Natural killer cell treated with Interleukin-12 subunit alpha and Interleukin-12 subunit beta and Interleukin-15 and Interleukin-18, amount 100 ng/mL, for 72 hours (primary cell): Measurements from ENCODE around the gene BTNL8. TPM values are rescaled to one million over a fixed set of nuclear protein-coding genes. Genes with fewer than 3 reads are reported as not detected.

Source experiments
- ATAC-seq, 2 donors: fragments of 150-1000 bp; cut with Tn5 transposase in 1 of 2; sonication (Bioruptor Pico), chemical (Tn5 transposase) in 1 of 2; 2 replicates each; pipeline ENCODE4 v1.10.0; 2021
- DNase-seq: peaks from one replicate; pipeline ENCODE4 v3.0.0; 2022; ENCODE audit warnings: low spot score
- H3K27ac Mint-ChIP-seq, 2 donors: 1 replicate in 1 of 2; 2 replicates in 1 of 2; pipeline ENCODE4 v1.8.0; 2022; ENCODE audit warnings: mixed read lengths in 2 of 2, mild to moderate bottlenecking in 1 of 2, moderate library complexity in 1 of 2
- H3K27me3 Mint-ChIP-seq, 2 donors: 1 replicate in 1 of 2; 2 replicates in 1 of 2; pipeline ENCODE4 v1.8.0; 2022; ENCODE audit warnings: mixed read lengths in 2 of 2
- H3K36me3 Mint-ChIP-seq: one replicate; pipeline ENCODE4 v1.8.0; 2022; ENCODE audit warnings: mixed read lengths
- H3K4me1 Mint-ChIP-seq, 2 donors: 1 replicate in 1 of 2; 2 replicates in 1 of 2; pipeline ENCODE4 v1.8.0; 2022; ENCODE audit warnings: low read depth in 2 of 2, mixed read lengths in 2 of 2, mild to moderate bottlenecking in 1 of 2
- H3K4me3 Mint-ChIP-seq: one replicate; pipeline ENCODE4 v1.8.0; 2022; ENCODE audit warnings: mixed read lengths
- H3K9me3 Mint-ChIP-seq: 2 replicates; pipeline ENCODE4 v1.8.0; 2022; ENCODE audit warnings: mixed read lengths
- total RNA-seq, 2 donors: library from RNA; stranded (reverse); gene quantifications; one replicate each; pipeline ENCODE4 v1.2.3, GENCODE V29; 2022

Gene BTNL8
- total RNA-seq, 2 donors from 2014 or later: not detected

DNA sequence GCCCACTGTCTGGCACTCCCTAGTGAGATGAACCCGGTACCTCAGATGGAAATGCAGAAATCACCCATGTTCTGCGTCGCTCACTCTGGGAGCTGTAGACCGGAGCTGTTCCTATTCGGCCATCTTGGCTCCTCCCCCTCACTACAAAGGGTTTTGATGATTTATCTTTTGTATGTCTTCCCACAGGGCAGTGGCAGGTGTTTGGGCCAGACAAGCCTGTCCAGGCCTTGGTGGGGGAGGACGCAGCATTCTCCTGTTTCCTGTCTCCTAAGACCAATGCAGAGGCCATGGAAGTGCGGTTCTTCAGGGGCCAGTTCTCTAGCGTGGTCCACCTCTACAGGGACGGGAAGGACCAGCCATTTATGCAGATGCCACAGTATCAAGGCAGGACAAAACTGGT, 9.4 kb downstream of the BTNL8 start:
- no peak for ATAC-seq
- no peaks in the 10 kb centered on the region for H3K4me1 Mint-ChIP-seq

DNA sequence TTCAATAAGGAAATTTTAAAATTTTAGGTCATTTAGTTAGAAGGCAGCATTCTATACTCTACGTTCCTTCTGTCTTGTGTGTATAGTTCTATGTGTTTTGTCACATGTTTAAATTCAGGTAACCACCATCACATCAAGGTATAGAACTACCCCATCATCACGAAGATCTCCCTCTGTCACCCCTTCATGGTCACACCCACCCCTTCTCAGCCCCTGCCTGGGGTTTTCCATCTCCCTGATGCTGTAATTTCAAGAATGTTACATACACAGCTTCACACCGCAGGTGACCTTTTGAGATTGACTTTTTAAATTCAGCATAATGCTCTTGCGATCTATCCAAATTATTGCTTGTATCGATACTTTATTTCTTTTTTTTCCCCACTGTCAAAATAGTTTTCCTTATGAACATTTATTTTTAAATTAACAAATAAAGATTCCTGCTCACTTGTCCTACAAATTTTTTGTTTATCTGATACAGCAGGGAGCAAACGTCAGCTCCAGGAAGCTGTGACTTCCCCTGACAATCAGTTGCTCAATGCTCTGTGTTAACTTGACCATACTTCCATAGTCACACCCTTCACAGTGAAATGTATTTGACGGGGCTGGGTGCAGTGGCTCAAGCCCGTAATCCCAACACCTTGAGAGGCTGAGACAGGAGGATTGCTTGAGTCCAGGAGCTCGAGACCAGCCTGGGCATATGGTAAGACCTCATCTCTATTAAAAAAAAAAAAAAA, 10.2 kb downstream of the BTNL8 start:
- Mint-ChIP-seq H3K4me1 (no peaks in the 10 kb centered on the region), H3K4me3 (no peak overlapping the region), H3K9me3 (no peaks in the 10 kb centered on the region), H3K27me3 (peaks cover 19 to 20% of the 10 kb centered on the region in 2 donors), H3K27ac (no peak overlapping the region), H3K36me3 (no peaks in the 10 kb centered on the region)
- DNase-seq (no peak), ATAC-seq (no peak)

More for the DNA sequence above, 9.4 kb downstream of the BTNL8 start:
- Mint-ChIP-seq H3K27me3 (peaks cover 19 to 20% of the 10 kb centered on the region in 2 donors), H3K27ac (no peak overlapping the region), H3K36me3 (no peaks in the 10 kb centered on the region), H3K9me3 (no peaks in the 10 kb centered on the region), H3K4me3 (no peak overlapping the region)
- DNase-seq: no peak

DNA sequence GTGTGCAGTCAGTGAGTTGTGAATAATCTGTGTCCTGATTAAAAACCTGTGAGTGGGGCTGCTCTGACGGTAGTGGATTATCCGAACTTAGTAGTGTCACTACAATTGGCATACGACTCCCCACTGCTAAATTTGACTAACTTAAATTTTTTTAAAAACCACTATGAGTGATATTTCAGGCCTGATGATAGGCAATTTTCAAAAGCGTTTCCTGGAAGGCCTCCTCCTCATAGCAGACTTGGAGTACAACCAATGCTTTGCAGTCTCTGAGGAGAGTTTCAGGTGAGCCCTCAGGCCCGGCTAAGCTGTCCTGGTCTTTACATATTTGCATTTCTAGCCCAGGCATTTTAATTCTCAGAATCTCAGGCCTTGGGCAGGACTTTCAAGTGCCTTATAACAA, 10.8 kb downstream of the BTNL8 start:
- DNase-seq: no peak
- Mint-ChIP-seq H3K27me3 (peaks cover 19 to 20% of the 10 kb centered on the region in 2 donors), H3K27ac (no peak overlapping the region), H3K9me3 (no peaks in the 10 kb centered on the region), H3K36me3 (no peaks in the 10 kb centered on the region), H3K4me1 (no peaks in the 10 kb centered on the region), H3K4me3 (no peak overlapping the region)
- ATAC-seq: no peak

DNA sequence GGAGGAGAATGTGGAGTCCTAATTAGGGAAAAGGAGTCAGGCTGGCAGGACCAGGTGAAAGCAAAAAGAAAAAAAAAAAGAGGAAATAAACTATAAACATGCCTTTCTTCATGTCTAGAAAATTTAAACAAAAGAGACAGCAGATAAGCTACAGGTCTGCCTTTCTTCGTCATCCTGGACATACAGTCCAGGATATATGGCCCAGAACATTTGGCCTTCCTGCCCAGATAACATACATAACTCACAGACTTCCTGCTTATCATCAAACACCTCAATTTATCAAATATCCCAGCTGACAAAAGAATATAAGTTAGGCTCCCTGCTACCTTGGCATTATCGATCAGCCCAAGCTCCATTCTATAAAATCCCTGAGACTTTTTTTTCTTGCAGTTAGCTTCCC, 11.2 kb downstream of the BTNL8 start:
- Mint-ChIP-seq H3K9me3 (no peaks in the 10 kb centered on the region), H3K36me3 (no peaks in the 10 kb centered on the region), H3K27ac (no peak overlapping the region), H3K4me1 (no peaks in the 10 kb centered on the region), H3K4me3 (no peak overlapping the region), H3K27me3 (peaks cover 20 to 21% of the 10 kb centered on the region in 2 donors)
- DNase-seq (no peak), ATAC-seq (no peak)

DNA sequence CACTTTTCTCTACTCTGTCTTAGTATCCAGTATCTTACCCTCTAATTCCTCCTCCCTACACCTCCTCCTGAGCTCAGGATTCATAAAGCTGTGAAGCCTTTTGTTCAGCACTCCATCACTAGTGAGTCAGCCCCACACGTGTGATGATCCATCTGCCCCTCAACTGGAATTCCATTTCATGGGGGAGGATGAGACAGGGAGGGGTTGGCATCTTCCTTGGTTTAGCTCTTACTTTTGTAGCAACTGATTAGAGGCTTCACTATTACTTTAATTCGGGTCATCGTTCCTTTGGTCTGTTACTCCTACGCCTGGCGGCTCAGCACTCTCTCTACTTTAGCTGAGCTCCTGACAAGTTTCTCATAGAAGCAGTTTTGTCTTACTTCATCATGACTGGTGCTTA, 11.8 kb downstream of the BTNL8 start:
- Mint-ChIP-seq H3K9me3 (no peaks in the 10 kb centered on the region), H3K27me3 (peaks cover 25 to 26% of the 10 kb centered on the region in 2 donors), H3K27ac (no peak overlapping the region), H3K4me1 (no peaks in the 10 kb centered on the region), H3K4me3 (no peak overlapping the region), H3K36me3 (no peaks in the 10 kb centered on the region)
- DNase-seq (no peak), ATAC-seq (no peak)

DNA sequence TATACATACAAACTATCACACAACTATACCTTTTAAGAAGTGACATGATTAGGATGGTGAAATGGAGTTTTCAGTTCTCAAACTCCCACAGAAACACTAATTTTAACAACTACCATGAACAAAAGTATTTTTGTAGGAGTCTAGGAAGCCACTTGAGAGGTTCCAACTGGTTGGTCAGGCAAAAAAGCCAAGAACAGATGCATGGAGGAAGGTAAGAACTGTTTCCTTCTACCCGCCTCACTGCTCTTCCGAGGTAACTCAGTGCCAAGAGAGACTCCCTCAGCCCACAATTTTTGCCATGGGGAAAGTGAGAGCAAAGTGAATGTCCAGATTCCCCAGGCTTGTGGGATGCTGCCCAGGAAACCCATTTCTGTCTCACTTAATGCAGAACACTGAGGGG, 15.7 kb downstream of the BTNL8 start:
- Mint-ChIP-seq H3K4me3 (no peak overlapping the region), H3K4me1 (no peaks in the 10 kb centered on the region)

DNA sequence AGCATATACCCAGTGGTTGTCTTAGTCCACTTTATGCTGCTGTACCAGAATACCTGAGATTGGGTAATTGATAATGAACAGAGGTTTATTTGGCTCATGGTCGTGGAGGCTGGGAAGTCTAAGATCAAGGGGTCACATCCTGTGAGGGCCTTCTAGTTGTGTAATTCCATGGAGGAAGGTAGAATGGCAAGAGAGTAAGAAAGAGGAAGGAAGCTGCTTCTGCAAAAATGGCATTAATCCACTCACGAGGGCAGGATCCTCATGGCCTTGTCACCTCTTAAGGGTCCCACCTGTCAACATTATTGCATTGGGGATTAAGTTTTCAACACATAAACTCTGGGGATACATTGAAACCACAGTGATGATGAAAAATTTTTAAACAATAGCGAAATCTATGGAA, 17.0 kb downstream of the BTNL8 start:
- Mint-ChIP-seq H3K27me3 (peaks cover 21 to 39% of the 10 kb centered on the region in 2 donors), H3K4me3 (no peak overlapping the region), H3K4me1 (no peaks in the 10 kb centered on the region), H3K36me3 (no peaks in the 10 kb centered on the region), H3K27ac (no peak overlapping the region), H3K9me3 (no peaks in the 10 kb centered on the region)
- DNase-seq (no peak), ATAC-seq (no peak)

More for the DNA sequence above, 15.7 kb downstream of the BTNL8 start:
- H3K9me3 Mint-ChIP-seq: no peaks in the 10 kb centered on the region
- peaks cover 26 to 39% of the 10 kb centered on the region in 2 donors for H3K27me3 Mint-ChIP-seq
- DNase-seq: no peak
- no peaks in the 10 kb centered on the region for H3K36me3 Mint-ChIP-seq
- ATAC-seq: no peak
- no peak overlapping the region for H3K27ac Mint-ChIP-seq

DNA sequence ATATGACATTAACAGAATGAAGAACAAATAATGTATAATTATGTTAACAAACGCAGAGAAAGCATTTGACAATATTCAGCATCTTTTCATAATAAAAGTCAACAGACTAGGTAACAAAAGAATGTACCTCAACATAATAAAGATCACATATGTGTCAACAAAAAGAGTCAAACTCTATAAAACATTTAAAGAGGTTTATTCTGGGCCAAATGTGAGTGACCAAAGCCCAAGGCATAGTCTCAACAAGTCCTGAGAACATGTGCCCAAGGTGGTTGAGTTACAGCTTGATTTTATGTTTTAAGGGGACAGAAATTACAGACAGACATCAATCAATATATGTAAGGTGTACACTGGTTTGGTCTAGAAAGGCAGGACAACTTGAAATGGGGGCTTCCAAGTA, 19.4 kb downstream of the BTNL8 start:
- no peak for ATAC-seq
- Mint-ChIP-seq H3K36me3 (peaks cover 9% of the 10 kb centered on the region), H3K4me3 (no peak overlapping the region), H3K4me1 (no peaks in the 10 kb centered on the region), H3K27me3 (peaks cover 23 to 43% of the 10 kb centered on the region in 2 donors), H3K9me3 (peaks cover 10% of the 10 kb centered on the region), H3K27ac (no peak overlapping the region)
- DNase-seq: no peak

DNA sequence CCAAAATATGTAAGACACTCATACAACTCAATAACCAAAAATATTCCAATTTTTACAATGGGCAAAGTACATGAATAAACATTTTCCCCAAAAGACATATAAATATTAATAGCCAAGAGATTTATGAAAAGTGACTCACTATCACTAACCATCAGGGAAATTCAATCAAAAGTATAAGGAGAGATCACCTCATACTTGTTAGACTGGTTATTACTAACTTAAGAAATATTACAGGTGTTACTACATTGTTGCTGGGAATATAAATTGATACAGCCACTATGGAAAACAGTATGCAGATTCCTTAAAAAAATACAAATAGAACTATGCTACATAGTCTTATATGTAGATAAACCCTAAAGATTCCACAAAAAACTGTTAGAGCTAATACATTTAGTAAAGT, 21.8 kb downstream of the BTNL8 start:
- no peaks in the 10 kb centered on the region for H3K4me1 Mint-ChIP-seq
- H3K27ac Mint-ChIP-seq: no peak overlapping the region
- ATAC-seq: no peak
- no peak for DNase-seq
- peaks cover 14% of the 10 kb centered on the region for H3K9me3 Mint-ChIP-seq
- peaks cover 28 to 53% of the 10 kb centered on the region in 2 donors for H3K27me3 Mint-ChIP-seq
- no peak overlapping the region for H3K4me3 Mint-ChIP-seq
- peaks cover 19% of the 10 kb centered on the region for H3K36me3 Mint-ChIP-seq

DNA sequence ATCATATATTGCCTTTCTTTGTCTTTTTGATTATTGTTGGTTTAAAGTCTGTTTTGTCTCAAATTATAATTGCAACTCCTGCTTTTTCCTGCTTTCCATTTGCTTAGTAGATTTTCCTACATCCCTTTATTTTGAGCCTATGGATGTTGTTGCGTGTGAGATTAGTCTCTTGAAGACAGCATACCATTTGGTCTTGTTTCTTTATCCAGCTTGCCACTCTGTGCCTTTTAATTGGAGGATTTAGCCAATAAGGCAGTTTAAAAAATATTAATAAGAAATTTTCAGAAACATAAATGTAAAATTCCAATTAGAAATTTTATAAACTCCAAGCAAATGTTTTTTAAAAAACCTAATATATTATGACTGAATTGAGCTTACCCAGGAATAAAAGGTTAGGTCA, 24.0 kb downstream of the BTNL8 start:
- peaks cover 37 to 57% of the 10 kb centered on the region in 2 donors for H3K27me3 Mint-ChIP-seq
- ATAC-seq: no peak
- H3K4me1 Mint-ChIP-seq: no peaks in the 10 kb centered on the region
- H3K4me3 Mint-ChIP-seq: no peak overlapping the region
- peaks cover 14% of the 10 kb centered on the region for H3K9me3 Mint-ChIP-seq
- H3K27ac Mint-ChIP-seq: no peak overlapping the region
- no peak for DNase-seq
- H3K36me3 Mint-ChIP-seq: peaks cover 25% of the 10 kb centered on the region

DNA sequence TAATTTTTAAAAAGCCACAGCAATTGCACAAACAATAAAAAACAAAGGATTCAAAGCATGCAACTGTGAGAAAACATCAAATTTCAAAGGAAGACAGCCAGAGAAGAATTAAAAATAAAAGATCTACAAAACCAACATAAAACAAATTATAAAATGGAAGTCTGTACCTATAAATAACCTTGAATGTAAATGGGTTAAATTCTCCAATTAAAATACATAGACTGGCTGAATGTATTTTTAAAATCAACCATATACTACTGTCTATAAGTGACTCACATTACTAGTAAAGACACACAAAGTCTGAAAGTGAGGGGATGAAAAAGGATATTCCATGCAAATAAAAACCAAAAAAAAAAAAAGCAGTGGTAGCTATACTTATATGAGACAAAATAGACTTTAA, 33.7 kb downstream of the BTNL8 start:
- no peaks in the 10 kb centered on the region for H3K4me1 Mint-ChIP-seq
- H3K27ac Mint-ChIP-seq: no peak overlapping the region
- DNase-seq: no peak
- peaks cover 7% of the 10 kb centered on the region for H3K36me3 Mint-ChIP-seq
- H3K27me3 Mint-ChIP-seq: peaks cover 21 to 48% of the 10 kb centered on the region in 2 donors
- ATAC-seq: no peak
- no peaks in the 10 kb centered on the region for H3K9me3 Mint-ChIP-seq
- H3K4me3 Mint-ChIP-seq: no peak overlapping the region

DNA sequence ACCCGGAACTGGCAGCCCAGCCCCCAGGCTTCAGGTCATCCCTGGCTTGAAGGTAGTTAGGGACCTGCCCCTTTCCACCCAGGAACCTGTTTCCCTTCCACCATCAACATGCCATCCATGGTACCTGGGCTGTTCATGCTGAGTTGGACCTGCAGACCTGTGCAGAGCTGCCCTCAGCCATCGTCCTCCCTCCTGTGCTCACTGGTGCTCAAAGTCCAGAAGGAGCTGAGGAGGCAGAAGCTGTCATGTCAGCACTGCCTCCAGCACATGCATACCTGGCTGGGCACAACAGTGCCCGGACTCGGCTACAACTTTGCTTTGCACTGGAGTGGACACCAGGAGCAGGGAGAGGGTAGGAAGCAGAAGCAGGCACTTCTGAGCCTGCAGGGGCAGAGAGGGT, 36.2 kb downstream of the BTNL8 start:
- no peak overlapping the region for H3K4me3 Mint-ChIP-seq
- H3K9me3 Mint-ChIP-seq: peaks cover 6% of the 10 kb centered on the region
- no peak overlapping the region for H3K27ac Mint-ChIP-seq
- ATAC-seq: peak in 1 of 2 donors; percentile 50
- H3K4me1 Mint-ChIP-seq: no peaks in the 10 kb centered on the region
- peaks cover 23 to 43% of the 10 kb centered on the region in 2 donors for H3K27me3 Mint-ChIP-seq
- H3K36me3 Mint-ChIP-seq: peaks cover 18% of the 10 kb centered on the region
- DNase-seq: no peak

DNA sequence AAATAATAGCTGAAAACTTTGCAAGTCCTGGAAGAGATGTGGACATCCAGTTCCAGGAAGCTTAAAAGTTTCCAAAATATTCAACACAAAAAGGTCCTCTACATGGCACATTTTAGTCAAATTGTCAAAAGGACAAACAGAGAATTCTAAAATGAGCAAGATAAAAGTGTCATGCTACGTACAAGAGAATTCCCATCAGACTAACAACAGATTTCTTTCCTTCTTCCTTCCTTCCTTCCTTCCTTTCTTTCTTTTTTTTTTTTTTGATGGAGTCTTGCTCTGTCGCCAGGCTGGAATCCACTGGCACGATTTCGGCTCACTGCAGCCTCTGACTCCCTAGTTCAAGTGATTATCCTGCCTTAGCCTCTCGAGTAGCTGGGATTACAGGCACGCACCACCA, 39.3 kb downstream of the BTNL8 start:
- peaks cover 30 to 52% of the 10 kb centered on the region in 2 donors for H3K27me3 Mint-ChIP-seq
- no peak for ATAC-seq
- no peak for DNase-seq
- no peak overlapping the region for H3K27ac Mint-ChIP-seq
- no peak overlapping the region for H3K4me3 Mint-ChIP-seq
- no peaks in the 10 kb centered on the region for H3K4me1 Mint-ChIP-seq
- peaks cover 6% of the 10 kb centered on the region for H3K9me3 Mint-ChIP-seq
- peaks cover 18% of the 10 kb centered on the region for H3K36me3 Mint-ChIP-seq

DNA sequence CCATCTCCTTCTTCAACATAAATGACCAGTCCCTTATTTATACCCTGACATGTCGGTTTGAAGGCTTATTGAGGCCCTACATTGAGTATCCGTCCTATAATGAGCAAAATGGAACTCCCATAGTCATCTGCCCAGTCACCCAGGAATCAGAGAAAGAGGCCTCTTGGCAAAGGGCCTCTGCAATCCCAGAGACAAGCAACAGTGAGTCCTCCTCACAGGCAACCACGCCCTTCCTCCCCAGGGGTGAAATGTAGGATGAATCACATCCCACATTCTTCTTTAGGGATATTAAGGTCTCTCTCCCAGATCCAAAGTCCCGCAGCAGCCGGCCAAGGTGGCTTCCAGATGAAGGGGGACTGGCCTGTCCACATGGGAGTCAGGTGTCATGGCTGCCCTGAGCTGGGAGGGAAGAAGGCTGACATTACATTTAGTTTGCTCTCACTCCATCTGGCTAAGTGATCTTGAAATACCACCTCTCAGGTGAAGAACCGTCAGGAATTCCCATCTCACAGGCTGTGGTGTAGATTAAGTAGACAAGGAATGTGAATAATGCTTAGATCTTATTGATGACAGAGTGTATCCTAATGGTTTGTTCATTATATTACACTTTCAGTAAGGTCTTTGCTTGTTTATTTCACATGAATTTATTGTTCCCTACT, 51.5 kb downstream of the BTNL8 start:
- Mint-ChIP-seq H3K4me3 (no peak overlapping the region), H3K4me1 (no peaks in the 10 kb centered on the region), H3K36me3 (no peaks in the 10 kb centered on the region), H3K27ac (no peak overlapping the region), H3K9me3 (no peaks in the 10 kb centered on the region), H3K27me3 (peaks cover 2 to 32% of the 10 kb centered on the region in 2 donors)
- ATAC-seq (no peak), DNase-seq (no peak)
